NCI-H526 treated with DMSO at 0.1 percent for 48 hours (cell line): Measurements from ENCODE around the gene MMAB.

Source experiments
- DNase-seq: peaks from one replicate; lab custom pipeline; 2025; lab: John Stamatoyannopoulos, UW

The MMAB gene

GRCh38 chr12:109583733-109584132 is 10.4 kb upstream of the MMAB start:
- DNase-seq = no peak

DNA sequence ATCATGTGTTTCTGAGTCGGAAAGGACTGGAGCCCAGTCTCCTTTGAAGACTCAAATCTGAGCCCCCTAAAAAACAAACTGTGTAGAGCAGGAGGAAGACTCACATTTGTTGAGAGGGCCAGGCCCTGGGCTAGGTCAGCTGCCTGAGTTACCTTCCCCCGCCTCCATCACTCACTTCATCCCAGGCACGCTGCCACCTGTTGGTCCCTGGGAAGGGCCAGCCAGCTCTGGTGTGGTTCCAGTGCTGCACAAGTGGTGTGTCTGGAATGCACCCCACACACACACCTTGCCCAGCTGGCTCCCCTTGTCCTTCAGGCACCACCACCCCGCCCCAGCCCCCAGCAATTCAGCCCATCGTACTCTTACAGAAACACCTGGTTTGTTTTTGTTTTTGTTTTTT is 9.3 kb upstream of the MMAB start:
- DNase-seq = no peak

DNA sequence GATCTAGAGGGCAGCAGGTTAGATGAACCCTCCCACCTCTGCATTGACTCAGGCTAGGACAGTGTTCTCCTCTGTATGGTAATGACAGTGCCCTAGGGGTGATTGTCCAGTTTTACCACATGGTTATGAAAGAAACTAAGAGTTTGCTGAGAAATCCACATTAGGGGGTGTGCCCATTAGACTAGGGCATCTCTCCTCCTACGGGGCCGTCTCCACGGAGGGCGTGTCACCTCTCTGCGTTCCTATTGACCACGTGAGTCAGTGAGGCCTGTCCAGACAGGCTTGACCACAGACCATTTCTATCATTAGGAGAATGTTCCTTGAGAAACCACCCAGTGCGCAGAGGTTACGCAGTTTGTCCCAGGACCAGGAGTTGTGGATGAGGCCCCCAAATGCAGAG is 8.6 kb upstream of the MMAB start:
- DNase-seq = no peak

- DNase-seq = no peak
These were observed 8.0 kb upstream of the MMAB start for GRCh38 chr12:109581334-109581691.

GRCh38 chr12:109580684-109581333 is 7.5 kb upstream of the MMAB start:
- no peak for DNase-seq

GRCh38 chr12:109580272-109580671 is 7.0 kb upstream of the MMAB start:
- no peak for DNase-seq

- DNase-seq = no peak
These were observed 6.3 kb upstream of the MMAB start for GRCh38 chr12:109579639-109580038.

DNA sequence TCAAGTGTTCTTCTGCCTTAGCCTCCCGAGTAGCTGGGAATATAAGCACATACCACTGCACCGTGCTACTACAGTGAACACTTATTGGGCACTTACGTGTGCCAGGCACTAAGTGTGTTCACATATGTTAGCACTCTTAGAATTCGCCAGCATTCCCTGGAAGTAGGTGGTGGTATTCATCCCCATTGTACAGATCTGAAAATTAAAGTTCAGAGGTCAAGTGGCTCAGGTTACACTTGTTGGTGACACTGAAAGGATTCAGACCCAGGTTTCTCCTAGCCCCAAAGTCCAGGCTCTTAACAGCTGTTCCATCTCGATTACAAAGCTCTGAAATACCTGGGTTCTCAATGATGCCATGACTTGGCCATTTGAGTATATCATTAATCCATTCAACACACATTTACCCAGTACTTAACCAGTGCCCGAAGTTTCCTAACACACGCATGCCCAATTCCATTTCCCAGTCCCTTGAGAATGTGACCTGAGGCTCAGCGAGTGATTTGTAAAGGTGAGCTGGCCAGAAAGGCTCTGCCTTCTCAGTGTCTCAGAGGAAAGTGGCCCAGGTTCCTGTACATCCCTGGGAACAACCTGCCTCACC is 5.1 kb upstream of the MMAB start:
- no peak for DNase-seq

GRCh38 chr12:109577311-109577710 is 4.0 kb upstream of the MMAB start:
- no peak for DNase-seq

DNA sequence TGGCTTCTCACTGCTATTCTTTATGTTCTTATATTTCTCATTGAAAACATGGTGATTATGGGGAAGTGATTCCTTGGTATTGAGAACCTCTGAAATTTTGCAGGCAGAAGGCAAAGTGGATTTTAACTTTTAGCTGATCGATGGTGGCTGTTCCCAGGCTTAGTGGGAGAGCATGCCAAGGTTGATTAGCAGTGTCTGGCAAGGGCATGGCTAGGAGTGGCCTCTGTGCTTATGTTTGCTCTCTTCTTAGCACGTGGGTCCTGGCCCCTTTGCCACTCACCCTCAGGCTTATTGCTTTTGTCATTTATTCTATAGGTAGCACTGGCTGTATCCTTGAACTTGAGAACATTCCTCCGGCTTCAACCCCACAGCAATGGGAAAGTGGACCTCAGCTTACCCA is 2.4 kb upstream of the MMAB start:
- DNase-seq = no peak

GRCh38 chr12:109573914-109574244 is 575 bp upstream of the MMAB start:
- DNase-seq = no peak

DNA sequence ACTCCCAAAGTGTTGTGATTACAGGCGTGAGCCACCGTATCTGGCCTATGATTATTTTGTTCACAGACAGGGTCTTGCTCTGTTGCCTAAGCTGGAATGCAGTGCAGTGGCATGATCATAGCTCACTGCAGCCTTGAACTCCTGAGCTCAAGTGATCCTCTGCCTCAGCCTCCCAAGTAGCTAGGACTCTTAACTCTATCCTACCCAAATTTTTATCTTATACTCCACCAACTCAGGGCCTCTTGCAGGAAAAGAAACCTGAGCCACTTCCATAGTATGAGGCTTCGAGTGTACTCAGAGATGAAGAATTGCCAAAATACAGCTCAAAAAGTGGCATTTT is 828 bp downstream of the MMAB start:
- no peak for DNase-seq

DNA sequence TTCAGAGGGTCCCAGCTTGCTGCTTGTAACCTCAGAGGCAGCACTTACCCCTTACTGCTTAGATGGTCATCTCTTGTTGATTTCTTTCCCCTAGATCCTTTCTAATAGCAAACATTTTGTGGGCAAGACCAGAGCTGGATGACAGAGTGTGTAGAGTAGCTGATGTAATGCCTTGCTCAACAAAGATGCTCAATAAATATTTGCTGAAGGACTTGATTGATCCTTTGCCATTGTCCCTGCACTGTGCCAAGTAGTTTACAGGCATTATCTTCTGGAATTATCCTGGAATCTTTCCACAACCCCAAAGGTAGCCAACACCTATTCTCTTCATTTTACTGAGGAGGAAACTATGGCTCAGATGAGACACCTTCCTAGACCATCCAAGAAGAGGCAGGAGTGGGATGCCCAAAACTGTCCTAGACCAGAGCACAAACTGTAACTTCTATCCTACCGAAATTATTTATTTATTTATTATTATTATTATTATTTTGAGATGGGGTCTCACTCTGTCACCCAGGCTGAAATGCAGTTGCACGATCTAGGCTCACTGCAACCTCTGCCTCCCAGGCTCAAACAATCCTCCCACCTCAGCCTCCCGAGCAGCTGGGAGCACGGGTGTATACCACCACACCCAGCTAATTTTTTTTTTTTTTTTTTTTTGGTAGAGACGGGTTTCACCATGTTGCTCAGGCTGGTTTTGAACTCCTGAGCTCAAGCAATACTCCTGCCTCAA is 1.4 kb downstream of the MMAB start:
- DNase-seq = no peak

DNA sequence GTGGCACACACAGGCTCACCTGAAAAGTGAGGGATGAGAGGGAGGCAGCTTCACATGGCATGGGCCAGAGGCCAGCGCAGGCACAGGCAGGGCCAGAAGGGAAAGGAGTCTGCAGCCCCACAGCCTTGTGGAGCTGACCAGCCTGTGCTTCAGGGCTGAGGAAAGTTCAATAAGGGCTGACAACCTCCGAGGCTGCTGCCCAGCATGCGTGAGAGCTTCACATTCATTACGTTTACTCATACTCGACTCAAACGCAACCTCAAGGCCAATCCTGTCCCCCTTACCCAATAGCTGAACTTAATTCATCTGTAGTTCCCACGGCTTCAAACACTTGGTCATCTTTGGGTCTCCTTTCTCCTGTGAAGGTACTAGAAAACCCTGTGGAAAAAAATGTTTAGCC is 4.8 kb downstream of the MMAB start:
- DNase-seq = no peak

DNA sequence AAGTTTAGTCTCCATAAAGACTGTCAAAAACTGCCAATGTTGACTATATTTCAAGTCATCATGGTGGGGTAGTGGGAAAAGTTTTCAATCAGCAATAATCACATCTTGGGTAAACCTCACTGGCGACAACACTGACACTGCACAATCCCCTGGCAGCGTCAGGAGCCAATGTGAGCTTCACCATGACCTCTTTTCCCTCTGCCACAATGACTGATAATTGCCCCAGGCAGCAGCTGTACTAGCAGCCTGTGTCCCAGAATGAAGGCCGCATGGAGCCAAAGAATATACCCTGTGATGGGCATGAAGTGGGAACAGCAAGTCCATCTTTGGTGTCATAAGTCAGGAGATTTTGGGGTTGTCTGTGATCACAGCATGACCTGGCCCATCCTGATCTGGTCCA is 5.3 kb downstream of the MMAB start:
- no peak for DNase-seq

GRCh38 chr12:109567296-109567695 is 6.0 kb downstream of the MMAB start:
- no peak for DNase-seq

DNA sequence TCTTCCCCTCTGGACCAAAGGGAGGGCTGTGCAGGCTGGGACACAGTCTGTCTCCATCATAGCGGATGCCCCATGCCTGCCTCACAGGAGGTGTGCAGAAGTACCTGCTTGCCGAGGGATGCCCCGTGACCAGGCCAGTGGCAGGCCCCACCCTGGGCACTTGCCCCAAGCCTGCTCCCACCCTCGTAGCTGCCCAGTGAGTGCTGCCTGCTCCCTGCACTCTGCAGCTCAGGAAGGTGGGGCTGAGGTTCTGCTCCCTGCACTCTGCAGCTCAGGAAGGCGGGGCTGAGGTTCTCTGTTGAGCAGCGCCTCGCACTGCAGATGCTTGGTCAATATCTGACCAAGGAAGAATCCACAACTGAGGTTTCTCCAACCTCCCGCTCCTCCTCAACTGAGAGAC is 6.9 kb downstream of the MMAB start:
- no peak for DNase-seq

GRCh38 chr12:109563291-109564284 is 9.7 kb downstream of the MMAB start:
- DNase-seq = no peak

GRCh38 chr12:109562871-109563270 is 10.4 kb downstream of the MMAB start:
- no peak for DNase-seq

GRCh38 chr12:109561711-109562030 is 11.6 kb downstream of the MMAB start:
- DNase-seq = no peak

DNA sequence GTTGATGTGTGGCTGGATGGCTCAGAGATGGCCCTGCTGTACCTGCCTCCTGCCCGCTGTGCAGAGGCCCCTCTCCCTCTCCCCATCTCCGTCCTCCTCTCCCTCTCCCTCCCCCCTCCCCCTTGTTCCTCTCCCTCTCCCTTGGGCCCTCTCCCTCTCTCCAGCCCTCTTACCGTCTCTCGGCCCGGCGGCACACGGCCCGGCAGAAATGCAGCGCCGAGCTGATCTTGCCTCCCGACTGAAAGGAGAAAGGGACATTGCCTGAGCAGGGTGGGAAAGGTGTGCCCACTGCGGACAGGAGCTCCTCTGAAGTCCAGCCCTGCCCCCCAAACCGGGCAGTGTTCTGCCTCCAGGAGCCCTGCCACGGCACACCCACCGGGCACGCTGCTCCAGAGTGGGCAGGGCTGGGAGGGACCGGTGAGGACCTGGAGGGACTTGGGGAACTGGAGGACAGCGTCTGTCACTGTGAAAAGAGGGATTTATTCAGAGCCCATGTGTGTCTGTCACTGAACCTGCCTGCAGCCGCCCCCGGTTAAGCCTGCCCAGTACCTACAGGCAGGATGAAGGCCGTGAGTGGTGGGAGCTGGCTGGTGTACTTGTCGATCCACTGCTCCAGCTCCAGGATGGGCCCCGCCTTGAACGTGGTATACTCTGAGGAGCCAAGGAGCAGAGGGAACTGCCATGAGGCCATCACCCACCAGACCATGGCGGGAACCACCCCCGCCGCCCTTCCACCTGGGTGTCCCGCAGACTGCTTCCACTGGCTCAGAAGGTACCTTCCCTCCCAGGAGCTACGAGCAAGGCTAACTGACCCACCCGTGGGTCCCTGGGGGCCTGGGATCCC is 12.2 kb downstream of the MMAB start:
- no peak for DNase-seq

DNA sequence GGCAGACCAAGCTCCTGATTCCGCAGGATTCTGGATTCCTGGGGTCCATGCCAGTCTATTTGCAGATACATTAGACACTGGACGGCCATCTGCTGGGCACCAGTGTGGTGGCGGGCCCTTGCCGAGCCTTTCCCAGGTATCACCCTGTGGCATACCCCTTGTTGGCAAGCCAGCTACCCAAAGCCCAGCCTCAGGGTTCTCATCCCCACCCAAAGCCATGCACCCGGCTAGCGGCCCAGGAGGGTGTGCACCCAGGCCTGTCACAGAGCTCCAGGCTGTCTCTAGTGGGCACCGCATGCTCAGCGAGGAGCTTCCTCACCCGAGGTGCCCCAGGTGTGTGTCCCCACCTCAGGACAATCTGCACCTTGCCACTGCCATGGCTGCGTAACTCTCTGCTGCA is 13.7 kb downstream of the MMAB start:
- no peak for DNase-seq
